Smooth muscle cell of the brain vasculature (primary cell): Measurements from ENCODE around the gene PEAK1.
"Not testable (repeated sequence)": the region's sequence is repeated elsewhere in the genome, so short reads cannot be mapped to it uniquely, and the experiment has no call there.

Source experiments
- DNase-seq: peaks from one replicate; pipeline ENCODE4 v3.0.0-alpha.2; 2012; ENCODE audit warnings: low read depth, low spot score

PEAK1 gene

GRCh38 chr15:77426377-77426776, 6.5 kb upstream of the PEAK1 start:
- no peak for DNase-seq

- no peak for DNase-seq
Measured at GRCh38 chr15:77425104-77425503, 5.2 kb upstream of the PEAK1 start.

- no peak for DNase-seq
Measured at GRCh38 chr15:77421370-77421700, 1.4 kb upstream of the PEAK1 start.

DNA sequence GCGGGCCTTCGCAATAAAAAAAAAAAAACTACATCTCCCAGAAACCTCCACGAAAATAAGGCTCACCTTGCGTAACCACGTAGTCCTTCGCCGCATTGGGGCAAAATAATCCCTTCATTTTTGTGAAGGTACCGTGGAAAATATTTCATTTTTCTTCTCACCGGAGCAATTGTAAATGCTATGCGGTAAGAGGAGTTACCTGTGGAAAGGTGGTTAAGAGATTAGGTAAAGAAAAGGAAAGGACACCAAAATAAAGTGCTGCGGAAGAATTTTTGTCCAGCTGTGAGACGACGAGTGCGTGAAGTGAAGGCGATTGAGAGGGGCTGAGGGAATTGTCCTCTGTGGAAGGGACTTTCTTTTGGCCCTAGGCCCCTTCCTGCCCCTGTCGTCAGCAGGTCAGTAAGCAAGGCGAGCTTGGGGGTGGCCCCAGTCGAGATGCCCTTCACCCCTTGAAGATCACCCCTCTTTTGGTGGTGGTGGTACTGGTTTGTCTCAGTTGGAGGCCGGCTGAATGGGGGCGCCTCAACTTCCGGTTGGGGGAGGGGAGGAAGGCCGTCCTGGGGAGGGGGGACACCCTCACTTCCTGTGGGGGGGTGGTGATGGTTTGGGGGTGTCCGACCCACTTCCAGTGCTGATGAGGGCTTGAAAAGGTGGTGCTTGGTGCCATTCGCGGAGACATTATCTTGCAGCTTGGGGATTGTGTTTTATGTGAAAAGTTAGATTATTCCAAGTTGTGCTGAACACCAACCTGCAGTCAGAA, 886 bp upstream of the PEAK1 start, which contains the start of gene HMG20A:
Gene HMG20A (plus strand): TSS at position 279 of the 760 bp plus-strand sequence. CDS start 37,520 bp downstream, outside the sequence.
- DNase-seq, result peak; percentile 67

DNA sequence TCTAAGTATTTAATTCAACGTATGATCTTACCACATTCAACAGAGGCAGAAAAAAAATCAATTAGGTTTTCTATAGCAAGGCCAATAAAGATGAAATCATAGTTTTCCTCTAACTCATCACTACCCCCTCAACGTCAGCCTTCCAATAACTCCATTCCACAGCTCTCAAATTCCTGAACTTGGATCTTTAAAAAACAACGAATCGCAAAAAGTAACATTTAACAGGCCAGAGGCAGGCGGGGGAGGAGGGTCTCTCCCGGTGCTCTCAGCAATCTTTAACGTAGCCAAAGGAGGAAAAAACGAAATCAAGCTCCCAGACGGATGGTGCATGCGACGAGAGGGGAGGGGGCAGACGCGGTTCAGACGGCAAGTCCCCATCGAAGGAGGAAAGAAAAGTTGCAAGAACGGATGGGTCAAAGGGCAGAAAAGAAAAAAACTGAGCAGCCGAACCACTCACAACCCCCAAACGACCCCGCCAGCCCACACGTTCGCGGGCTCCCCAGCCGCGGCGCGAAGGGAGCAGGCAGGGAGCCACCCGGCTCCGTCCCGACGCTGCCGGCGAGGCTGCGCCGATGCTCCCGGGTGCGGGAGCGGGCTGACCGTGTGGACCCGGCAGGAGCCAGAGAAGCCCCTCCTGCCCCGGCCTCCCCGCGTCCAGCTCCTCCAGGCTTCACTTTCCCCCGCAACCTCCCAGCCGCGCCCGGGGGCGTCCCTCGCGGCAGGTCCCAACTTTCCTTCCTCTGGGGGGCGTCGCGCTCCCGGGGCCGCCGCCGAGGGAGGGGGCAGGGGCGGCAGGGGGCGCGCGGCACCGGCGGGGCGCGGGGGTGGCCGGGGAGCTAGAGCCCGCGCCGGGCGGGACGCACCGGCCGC, 703 bp downstream of the PEAK1 start:
- no peak for DNase-seq

- DNase-seq, result no peak
Measured at GRCh38 chr15:77418391-77418965, 1.4 kb downstream of the PEAK1 start.

GRCh38 chr15:77417602-77418001, 2.3 kb downstream of the PEAK1 start:
- DNase-seq, result no peak

- no peak for DNase-seq
Measured at GRCh38 chr15:77416954-77417353, 3.0 kb downstream of the PEAK1 start.

GRCh38 chr15:77416148-77416455, 3.8 kb downstream of the PEAK1 start:
- no peak for DNase-seq

- DNase-seq, result no peak
Measured at GRCh38 chr15:77415450-77416147, 4.3 kb downstream of the PEAK1 start.

- DNase-seq, result no peak
Measured at GRCh38 chr15:77414789-77415442, 5.0 kb downstream of the PEAK1 start.

DNA sequence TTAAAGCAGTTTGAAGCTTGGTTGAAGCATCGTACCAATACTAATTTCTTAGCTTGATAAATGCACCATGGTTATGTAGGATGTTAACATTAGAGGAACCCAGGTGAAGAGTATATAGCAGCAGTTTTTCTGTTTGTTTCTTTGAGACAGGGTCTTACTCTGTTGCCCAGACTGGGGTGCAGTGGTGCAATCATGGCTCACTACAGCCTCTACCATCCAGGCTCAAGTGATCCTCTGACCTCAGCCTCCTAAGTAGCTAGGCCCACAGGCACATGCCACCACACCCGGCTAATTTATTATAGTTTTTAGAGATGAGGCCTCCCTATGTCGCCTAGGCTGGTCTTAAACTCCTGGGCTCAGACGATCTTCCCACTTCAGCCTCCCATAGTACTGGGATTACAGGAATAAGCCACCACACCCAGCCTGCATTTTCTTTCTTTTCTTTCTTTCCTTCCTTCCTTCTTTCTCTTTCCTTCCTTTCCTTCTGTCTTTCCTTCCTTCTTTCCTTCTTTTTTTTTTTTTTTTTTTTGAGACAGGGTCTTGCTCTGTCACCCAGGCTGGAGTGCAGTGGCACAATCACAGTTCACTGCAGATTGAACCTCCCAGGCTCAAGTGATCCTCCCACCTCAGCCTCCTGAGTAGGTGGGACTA, 6.1 kb downstream of the PEAK1 start:
- DNase-seq, result no peak

DNA sequence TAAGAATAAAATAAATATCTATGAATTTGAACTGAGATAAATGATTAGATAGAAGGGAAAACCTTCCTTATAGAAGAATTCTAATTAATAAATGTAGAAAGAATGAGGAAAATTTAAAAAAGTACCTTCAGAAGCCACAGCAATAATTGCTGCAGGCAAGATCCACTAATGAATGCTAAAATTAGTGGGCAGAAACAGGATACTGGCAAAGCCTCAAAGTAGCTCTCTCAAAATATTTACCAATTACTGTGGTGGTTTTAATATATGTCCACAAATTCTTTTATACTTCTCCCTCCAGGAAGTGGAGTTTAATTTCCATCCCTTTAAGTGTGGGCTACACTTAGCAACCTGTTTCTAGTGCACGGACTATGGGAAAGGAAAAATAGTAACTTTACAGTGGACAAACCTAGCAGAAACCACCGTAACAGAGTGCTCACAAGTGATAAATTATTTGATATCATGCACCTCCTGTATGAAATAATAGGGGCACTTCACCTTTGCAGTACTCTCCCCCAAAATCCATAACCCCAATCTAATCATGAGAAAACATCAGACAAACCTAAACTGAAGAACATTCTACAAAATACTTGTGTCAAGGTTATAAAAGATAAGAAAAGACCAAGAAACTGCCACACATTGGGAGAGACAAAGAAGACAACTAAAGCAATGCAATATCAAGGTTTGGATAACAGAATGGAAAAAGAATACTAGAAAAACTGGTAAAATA, 6.8 kb downstream of the PEAK1 start:
- DNase-seq, result no peak

DNA sequence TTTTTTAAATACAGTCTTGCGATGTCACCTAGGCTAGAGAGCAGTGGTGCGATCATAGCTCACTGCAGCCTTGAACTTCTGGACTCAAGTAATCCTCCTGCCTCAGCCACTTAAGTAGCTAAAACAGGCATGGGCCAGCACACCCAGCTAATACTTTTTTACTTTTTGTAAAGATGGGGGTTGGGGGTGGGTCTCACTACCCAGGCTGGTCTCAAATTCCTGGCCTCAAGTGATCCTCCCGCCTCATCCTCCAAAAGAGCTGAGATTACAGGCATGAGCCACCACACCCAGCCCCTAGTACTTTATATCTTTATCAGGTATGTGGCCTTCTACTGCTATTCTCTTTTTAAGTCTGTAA, 8.3 kb downstream of the PEAK1 start:
- DNase-seq, result no peak

DNA sequence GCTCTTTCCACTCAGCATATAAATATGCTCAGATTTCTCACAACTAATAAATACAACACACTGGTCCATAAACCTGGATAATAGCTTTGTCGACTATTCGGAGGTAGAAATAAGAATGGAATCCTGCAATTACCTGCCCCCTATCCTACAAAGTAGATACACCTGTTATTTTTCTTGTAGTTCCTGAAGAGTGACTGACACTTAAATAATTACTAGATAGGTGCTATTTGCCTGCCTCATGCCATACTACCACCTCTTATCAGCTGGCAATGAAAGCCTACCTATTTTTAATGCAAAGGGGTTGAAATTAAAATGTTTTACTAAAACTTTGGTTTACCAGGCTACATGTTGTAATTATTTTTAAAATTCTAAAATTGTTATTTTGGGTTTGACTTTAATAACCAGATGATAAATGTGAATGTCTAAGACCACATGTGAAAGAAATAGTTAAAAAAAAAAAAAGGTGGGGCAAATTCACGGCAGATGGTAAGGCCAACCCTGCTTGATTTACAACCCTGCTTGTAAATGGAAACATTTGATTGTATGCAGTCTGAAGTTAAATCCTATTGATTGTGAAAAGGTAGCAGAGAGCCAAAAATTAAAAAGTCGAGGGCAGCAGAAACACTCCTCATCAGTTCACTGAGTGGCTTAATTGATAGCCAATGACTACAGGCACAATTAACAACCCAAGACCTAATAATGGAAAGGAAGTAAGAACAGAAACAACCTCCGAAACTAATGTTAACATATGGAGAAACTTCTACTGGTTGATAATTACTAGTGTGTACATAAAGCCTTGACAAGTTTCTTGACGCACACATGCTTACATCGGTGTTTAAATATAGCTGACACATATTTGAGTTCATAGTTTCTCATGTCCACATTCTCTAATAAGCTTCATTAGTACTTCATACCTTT, 8.9 kb downstream of the PEAK1 start:
- no peak for DNase-seq

DNA sequence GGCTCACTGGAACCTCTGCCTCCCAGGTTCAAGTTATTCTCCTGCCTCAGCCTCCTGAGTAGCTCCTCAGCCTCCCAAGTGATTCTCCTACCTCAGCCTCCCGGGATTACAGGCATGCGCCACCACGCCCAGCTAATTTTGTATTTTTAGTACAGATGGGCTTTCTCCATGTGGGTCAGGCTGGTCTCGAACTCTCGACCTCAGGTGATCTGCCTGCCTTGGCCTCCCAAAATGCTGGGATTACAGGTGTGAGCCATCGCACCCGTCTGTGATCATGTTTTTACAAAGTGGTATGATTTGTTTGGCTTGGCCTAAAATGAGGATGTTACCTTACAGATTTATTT, 9.8 kb downstream of the PEAK1 start:
- DNase-seq, result not testable (repeated sequence)

GRCh38 chr15:77409259-77410156, 10.4 kb downstream of the PEAK1 start:
- DNase-seq, result no peak

DNA sequence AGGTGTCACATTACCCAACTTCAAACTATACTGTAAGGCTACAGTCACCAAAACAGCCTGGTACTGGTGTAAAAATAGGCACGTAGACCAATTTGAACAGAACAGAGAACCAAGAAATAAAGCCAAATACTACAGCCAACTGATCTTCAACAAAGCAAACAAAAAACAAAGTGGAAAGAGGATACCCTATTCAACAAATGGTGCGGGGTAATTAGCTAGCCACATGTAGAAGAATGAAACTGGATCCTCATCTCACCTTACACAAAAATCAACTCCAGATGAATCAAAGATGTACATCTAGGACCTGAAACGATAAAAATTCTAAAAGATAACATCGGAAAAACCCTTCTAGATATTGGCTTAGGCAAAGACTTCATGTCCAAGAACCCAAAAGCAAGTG, 13.1 kb downstream of the PEAK1 start:
- no peak for DNase-seq
